Endothelial cell (in vitro differentiated cells): Measurements from ENCODE around the gene ZNF155. TPM values are rescaled to one million over a fixed set of nuclear protein-coding genes. Genes with fewer than 3 reads are reported as not detected.
A peak's percentile ranks its signal among the peaks of the same experiment; 100 is the strongest.

Experiments
- DNase-seq: peaks from one replicate; pipeline ENCODE4 v3.0.0; 2021; ENCODE audit warnings: low spot score
- H3K27ac Mint-ChIP-seq: one replicate; pipeline ENCODE4 v1.8.0; 2021; ENCODE audit warnings: mixed read lengths, inconsistent platforms; ENCODE audit not compliant: unreplicated experiment
- H3K27me3 Mint-ChIP-seq: one replicate; pipeline ENCODE4 v1.8.0; 2021; ENCODE audit warnings: mild to moderate bottlenecking, moderate library complexity, mixed read lengths, inconsistent platforms; ENCODE audit not compliant: unreplicated experiment
- H3K36me3 Mint-ChIP-seq: one replicate; pipeline ENCODE4 v1.8.0; 2021; ENCODE audit warnings: mild to moderate bottlenecking, low read depth, mixed read lengths, inconsistent platforms; ENCODE audit not compliant: unreplicated experiment
- H3K4me1 Mint-ChIP-seq: one replicate; pipeline ENCODE4 v1.8.0; 2021; ENCODE audit warnings: mild to moderate bottlenecking, mixed read lengths, inconsistent platforms; ENCODE audit not compliant: unreplicated experiment
- H3K4me3 Mint-ChIP-seq: one replicate; pipeline ENCODE4 v1.8.0; 2021; ENCODE audit warnings: mild to moderate bottlenecking, mixed read lengths, inconsistent platforms; ENCODE audit not compliant: unreplicated experiment
- H3K9me3 Mint-ChIP-seq: one replicate; pipeline ENCODE4 v1.8.0; 2021; ENCODE audit warnings: mixed read lengths, inconsistent platforms; ENCODE audit not compliant: unreplicated experiment
- CTCF ChIP-seq: fragments of 200-600 bp; sonication (generic); IDR thresholded peaks from one replicate; pipeline ENCODE4 v1.5.0; 2021; ENCODE audit warnings: antibody characterized with exemption; ENCODE audit not compliant: unreplicated experiment
- total RNA-seq: library from RNA; stranded (reverse); fragmentation: NEBNext Ultra II Directional; extraction: Animal tissue kit (Norgen Biotek cat#: 25700); gene quantifications from one replicate; pipeline ENCODE4 v1.2.1, GENCODE V29; 2021; ENCODE audit not compliant: unreplicated experiment

Gene ZNF155
- total RNA-seq, 1 donor from 2014 or later = 10.9 TPM

GRCh38 chr19:43984687-43985000, 656 bp downstream of the ZNF155 start:
- peaks cover 7% of the 10 kb centered on the region for H3K36me3 Mint-ChIP-seq
- no peak overlapping the region for H3K27ac Mint-ChIP-seq
- no peak for DNase-seq
- no peaks in the 10 kb centered on the region for H3K27me3 Mint-ChIP-seq
- H3K4me3 Mint-ChIP-seq = peak overlapping the region; percentile 98
- TF ChIP-seq CTCF = no peak
- H3K4me1 Mint-ChIP-seq = no peaks in the 10 kb centered on the region
- no peaks in the 10 kb centered on the region for H3K9me3 Mint-ChIP-seq

GRCh38 chr19:43997631-43998290, 13.8 kb downstream of the ZNF155 start:
- Mint-ChIP-seq H3K4me3 (no peak overlapping the region), H3K36me3 (peaks cover 33% of the 10 kb centered on the region), H3K4me1 (peaks cover 8% of the 10 kb centered on the region), H3K27ac (no peak overlapping the region), H3K9me3 (no peaks in the 10 kb centered on the region), H3K27me3 (peaks cover 3% of the 10 kb centered on the region)
- no peak for DNase-seq
- TF ChIP-seq CTCF = no peak

- Mint-ChIP-seq H3K27me3 (peaks cover 3% of the 10 kb centered on the region), H3K4me1 (peaks cover 13% of the 10 kb centered on the region), H3K36me3 (peaks cover 31% of the 10 kb centered on the region), H3K27ac (no peak overlapping the region), H3K4me3 (peak overlapping the region; percentile 99), H3K9me3 (peaks cover 3% of the 10 kb centered on the region)
- no peak for TF ChIP-seq CTCF
- DNase-seq = no peak
Measured at GRCh38 chr19:44002212-44002565, 18.2 kb downstream of the ZNF155 start.

- Mint-ChIP-seq H3K4me3 (peak within 1 kb of the TSS; percentile 99), H3K36me3 (peaks cover 31% of the 10 kb centered on the region), H3K27ac (peak within 1 kb of the TSS; percentile 87), H3K4me1 (peaks cover 13% of the 10 kb centered on the region), H3K27me3 (peaks cover 3% of the 10 kb centered on the region), H3K9me3 (peaks cover 8% of the 10 kb centered on the region)
- TF ChIP-seq CTCF = no peak
- peak; percentile 81 for DNase-seq
Measured at GRCh38 chr19:44002566-44003460, 18.8 kb downstream of the ZNF155 start, which contains the start of gene ZNF230. Gene ZNF230 (plus strand): TSS chr19:44002957. CDS start chr19:44007079, 4,122 bp downstream.
